ENCODE data around the gene UFSP1. TPM values are rescaled to one million over a fixed set of nuclear protein-coding genes. Genes with fewer than 3 reads are reported as not detected.
A peak's percentile ranks its signal among the peaks of the same experiment; 100 is the strongest.

Gene UFSP1
- total RNA-seq, 1 donor from 2014 or later = 2.4 TPM

- Mint-ChIP-seq H3K36me3 (ENCODE audit: low read depth, unreplicated experiment) (peaks cover 4% of the 10 kb centered on the region), H3K4me3 (ENCODE audit: unreplicated experiment) (no peak overlapping the region), H3K9me3 (ENCODE audit: unreplicated experiment) (no peaks in the 10 kb centered on the region), H3K4me1 (ENCODE audit: unreplicated experiment) (peaks cover 19% of the 10 kb centered on the region), H3K27me3 (ENCODE audit: unreplicated experiment) (peaks cover 23% of the 10 kb centered on the region), H3K27ac (ENCODE audit: unreplicated experiment) (no peak overlapping the region)
- TF ChIP-seq, protein P1, sequence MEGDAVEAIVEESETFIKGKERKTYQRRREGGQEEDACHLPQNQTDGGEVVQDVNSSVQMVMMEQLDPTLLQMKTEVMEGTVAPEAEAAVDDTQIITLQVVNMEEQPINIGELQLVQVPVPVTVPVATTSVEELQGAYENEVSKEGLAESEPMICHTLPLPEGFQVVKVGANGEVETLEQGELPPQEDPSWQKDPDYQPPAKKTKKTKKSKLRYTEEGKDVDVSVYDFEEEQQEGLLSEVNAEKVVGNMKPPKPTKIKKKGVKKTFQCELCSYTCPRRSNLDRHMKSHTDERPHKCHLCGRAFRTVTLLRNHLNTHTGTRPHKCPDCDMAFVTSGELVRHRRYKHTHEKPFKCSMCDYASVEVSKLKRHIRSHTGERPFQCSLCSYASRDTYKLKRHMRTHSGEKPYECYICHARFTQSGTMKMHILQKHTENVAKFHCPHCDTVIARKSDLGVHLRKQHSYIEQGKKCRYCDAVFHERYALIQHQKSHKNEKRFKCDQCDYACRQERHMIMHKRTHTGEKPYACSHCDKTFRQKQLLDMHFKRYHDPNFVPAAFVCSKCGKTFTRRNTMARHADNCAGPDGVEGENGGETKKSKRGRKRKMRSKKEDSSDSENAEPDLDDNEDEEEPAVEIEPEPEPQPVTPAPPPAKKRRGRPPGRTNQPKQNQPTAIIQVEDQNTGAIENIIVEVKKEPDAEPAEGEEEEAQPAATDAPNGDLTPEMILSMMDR (IDR thresholded peaks at IDR 0.05; ENCODE audit: unreplicated experiment) = peak; percentile 78
- peak; percentile 81 for DNase-seq (ENCODE audit: low spot score)
These were observed 5.6 kb upstream of the UFSP1 start for GRCh38 chr7:100894860-100895700.

DNA sequence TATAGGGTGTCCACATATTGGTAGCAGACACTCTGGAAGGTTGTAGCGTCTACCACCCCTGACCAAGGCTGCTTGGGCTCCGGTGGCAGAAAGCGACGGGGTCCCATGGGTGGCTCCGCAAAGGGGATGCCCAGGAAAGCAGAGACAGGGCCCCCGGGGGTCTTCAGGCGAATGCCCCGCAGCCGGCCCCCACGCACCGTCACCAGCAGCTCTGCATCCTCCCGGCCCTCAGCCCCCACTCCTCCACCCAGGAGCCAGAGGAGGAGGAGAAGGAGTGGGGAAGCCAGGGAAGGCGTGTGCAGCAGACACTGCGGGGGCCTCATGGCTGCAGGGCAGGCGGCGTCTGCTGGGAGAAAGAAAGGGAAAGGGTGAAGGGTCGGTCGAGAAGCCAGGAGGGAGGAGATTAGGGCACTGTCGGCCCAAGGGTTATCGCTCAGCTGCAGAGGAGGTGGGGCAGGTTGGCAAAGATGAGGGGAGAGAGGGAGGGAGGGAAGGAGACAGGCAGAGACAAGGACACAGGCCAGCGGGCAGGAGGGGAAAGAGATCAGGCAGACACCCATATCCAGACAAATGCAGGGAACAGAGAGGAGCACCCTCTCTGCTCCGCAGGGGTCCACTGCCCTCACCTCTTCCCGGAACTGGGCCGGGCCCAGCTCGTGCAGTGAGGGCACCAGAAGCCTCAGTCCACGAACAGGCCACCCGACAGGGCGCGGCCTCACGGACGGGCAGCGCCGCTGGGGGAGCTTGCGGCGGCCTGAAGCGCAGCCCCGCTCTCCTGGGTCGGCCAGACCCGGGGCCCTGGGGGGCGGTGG lies 4.6 kb upstream of the UFSP1 start:
- no peak overlapping the region for H3K27ac Mint-ChIP-seq (ENCODE audit: unreplicated experiment)
- peaks cover 4% of the 10 kb centered on the region for H3K36me3 Mint-ChIP-seq (ENCODE audit: low read depth, unreplicated experiment)
- peaks cover 19% of the 10 kb centered on the region for H3K4me1 Mint-ChIP-seq (ENCODE audit: unreplicated experiment)
- TF ChIP-seq, protein P1 (IDR thresholded peaks at IDR 0.05; ENCODE audit: unreplicated experiment) = no peak
- DNase-seq (ENCODE audit: low spot score) = no peak
- H3K27me3 Mint-ChIP-seq (ENCODE audit: unreplicated experiment) = peaks cover 23% of the 10 kb centered on the region
- H3K9me3 Mint-ChIP-seq (ENCODE audit: unreplicated experiment) = no peaks in the 10 kb centered on the region
- H3K4me3 Mint-ChIP-seq (ENCODE audit: unreplicated experiment) = no peak overlapping the region

- H3K27ac Mint-ChIP-seq (ENCODE audit: unreplicated experiment) = no peak overlapping the region
- peaks cover 26% of the 10 kb centered on the region for H3K27me3 Mint-ChIP-seq (ENCODE audit: unreplicated experiment)
- H3K9me3 Mint-ChIP-seq (ENCODE audit: unreplicated experiment) = no peaks in the 10 kb centered on the region
- H3K36me3 Mint-ChIP-seq (ENCODE audit: low read depth, unreplicated experiment) = peaks cover 6% of the 10 kb centered on the region
- TF ChIP-seq, protein P1 (IDR thresholded peaks at IDR 0.05; ENCODE audit: unreplicated experiment) = no peak
- peaks cover 21% of the 10 kb centered on the region for H3K4me1 Mint-ChIP-seq (ENCODE audit: unreplicated experiment)
- H3K4me3 Mint-ChIP-seq (ENCODE audit: unreplicated experiment) = no peak overlapping the region
- no peak for DNase-seq (ENCODE audit: low spot score)
These were observed 3.9 kb upstream of the UFSP1 start for GRCh38 chr7:100893318-100893895.

GRCh38 chr7:100892364-100893317 lies 3.1 kb upstream of the UFSP1 start:
- no peak for DNase-seq (ENCODE audit: low spot score)
- Mint-ChIP-seq H3K9me3 (ENCODE audit: unreplicated experiment) (no peaks in the 10 kb centered on the region), H3K27ac (ENCODE audit: unreplicated experiment) (peak overlapping the region; percentile 43), H3K4me1 (ENCODE audit: unreplicated experiment) (peaks cover 29% of the 10 kb centered on the region), H3K27me3 (ENCODE audit: unreplicated experiment) (peaks cover 28% of the 10 kb centered on the region), H3K4me3 (ENCODE audit: unreplicated experiment) (peak overlapping the region; percentile 15), H3K36me3 (ENCODE audit: low read depth, unreplicated experiment) (peaks cover 10% of the 10 kb centered on the region)
- TF ChIP-seq, protein P1 (IDR thresholded peaks at IDR 0.05; ENCODE audit: unreplicated experiment) = no peak
